ENCODE measurements around the gene UBE2F.

The UBE2F gene

DNA sequence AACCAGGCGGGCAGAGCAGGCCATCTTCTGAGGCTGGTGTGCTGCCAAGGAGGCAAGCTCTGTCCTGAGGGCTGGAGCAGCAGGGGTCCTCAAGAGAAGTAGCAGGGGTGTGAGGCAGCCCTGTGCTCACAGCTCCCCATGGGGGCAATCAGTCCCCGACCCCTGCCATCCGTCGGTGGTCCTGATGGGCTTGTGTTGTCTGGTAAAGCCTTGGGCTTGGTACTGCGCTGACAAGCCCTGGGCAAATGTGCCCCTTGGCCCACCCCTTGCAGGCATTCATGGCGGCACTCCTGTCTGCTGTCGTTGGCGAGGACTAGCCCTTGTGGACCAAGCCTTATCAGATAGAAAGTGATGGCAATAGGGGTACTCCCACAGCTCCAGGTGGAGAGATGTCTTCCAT, 71.4 kb downstream of the UBE2F start:
- H3K4me3 ChIP-seq (ENCODE audit: low read depth, low read length), result no peak overlapping the region
- no peak for TF ChIP-seq CTCF (IDR thresholded peaks at IDR 0.05; ENCODE audit: low read depth, low read length, missing control alignments)
- in situ Hi-C loops (cut with HindIII; ENCODE audit: low sequenced_read_pairs), result no loop called here
- no peak for DNase-seq (ENCODE audit: low read depth)

- no peak for DNase-seq (ENCODE audit: low read depth)
- in situ Hi-C loops (cut with HindIII; ENCODE audit: low sequenced_read_pairs), result no loop called here
- no peak overlapping the region for H3K4me3 ChIP-seq (ENCODE audit: low read depth, low read length)
- no peak for TF ChIP-seq CTCF (IDR thresholded peaks at IDR 0.05; ENCODE audit: low read depth, low read length, missing control alignments)
Observed at GRCh38 chr2:238039151-238039550, 72.3 kb downstream of the UBE2F start.

- in situ Hi-C loops (cut with HindIII; ENCODE audit: low sequenced_read_pairs), result no loop called here
- TF ChIP-seq CTCF (IDR thresholded peaks at IDR 0.05; ENCODE audit: low read depth, low read length, missing control alignments), result no peak
- DNase-seq (ENCODE audit: low read depth), result no peak
- no peak overlapping the region for H3K4me3 ChIP-seq (ENCODE audit: low read depth, low read length)
Observed at GRCh38 chr2:238039985-238040384, 73.2 kb downstream of the UBE2F start.

GRCh38 chr2:238040918-238041317, 74.1 kb downstream of the UBE2F start:
- DNase-seq (ENCODE audit: low read depth), result no peak
- in situ Hi-C loops (cut with HindIII; ENCODE audit: low sequenced_read_pairs), result no loop called here
- TF ChIP-seq CTCF (IDR thresholded peaks at IDR 0.05; ENCODE audit: low read depth, low read length, missing control alignments), result no peak

DNA sequence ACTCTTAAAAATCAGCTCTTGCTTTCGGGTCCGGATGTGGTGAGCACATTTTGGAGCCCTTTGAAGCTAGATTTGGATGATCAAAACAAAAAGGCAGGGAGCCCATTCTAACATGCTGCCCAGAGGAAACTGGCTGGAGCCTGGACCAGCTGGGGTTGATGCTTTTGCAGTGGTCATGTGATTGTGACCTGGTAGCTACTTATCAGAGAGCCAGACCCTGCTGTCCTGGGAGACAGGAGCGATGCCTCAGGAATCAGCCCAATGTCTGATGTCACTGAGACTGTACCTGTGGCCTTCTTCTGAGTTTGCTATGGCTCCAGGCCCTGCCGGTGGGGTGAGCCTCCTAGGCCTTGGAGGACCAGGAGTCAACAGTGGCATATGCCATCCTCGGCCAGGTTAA, 75.3 kb downstream of the UBE2F start:
- TF ChIP-seq CTCF (IDR thresholded peaks at IDR 0.05; ENCODE audit: low read depth, low read length, missing control alignments), result no peak
- in situ Hi-C loops (cut with HindIII; ENCODE audit: low sequenced_read_pairs), result no loop called here
- DNase-seq (ENCODE audit: low read depth), result no peak
- H3K4me3 ChIP-seq (ENCODE audit: low read depth, low read length), result no peak overlapping the region

More at GRCh38 chr2:238040918-238041317, 74.1 kb downstream of the UBE2F start:
- H3K4me3 ChIP-seq (ENCODE audit: low read depth, low read length), result no peak overlapping the region

DNA sequence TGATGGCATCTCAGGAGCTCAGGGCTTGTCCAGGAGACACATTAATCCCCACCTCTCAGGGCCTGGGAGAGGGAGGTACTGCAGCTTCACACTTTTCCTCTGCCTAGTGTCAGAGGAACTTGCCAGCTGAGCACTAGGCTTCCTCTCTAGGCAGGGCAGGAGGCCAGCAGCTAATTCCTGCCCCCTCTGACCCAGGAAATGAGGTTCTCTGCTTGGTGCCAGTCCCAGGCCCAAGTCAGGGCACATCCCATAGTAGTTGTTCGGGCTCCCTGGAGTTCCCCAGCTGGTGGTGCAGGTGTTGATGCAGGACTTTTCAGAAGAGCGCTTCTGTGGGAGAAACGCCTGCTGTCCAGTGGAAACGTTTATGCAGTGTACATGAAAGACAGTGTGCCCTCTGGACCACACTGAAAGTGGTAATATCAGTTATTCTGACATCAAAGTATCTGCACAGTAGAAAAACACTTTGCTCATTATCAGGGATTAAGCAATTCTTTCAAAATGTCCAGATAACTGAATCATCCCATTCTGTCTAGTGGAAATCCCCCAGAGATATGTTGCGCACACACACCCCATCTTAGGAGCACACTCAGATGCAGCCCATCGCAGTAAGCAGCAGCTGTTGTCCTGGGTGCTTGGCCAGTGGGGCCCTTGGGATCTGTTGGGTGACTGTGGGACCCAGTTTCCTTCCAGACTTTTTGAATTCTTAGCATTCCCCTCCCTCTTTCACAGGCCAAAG, 76.2 kb downstream of the UBE2F start:
- no peak for TF ChIP-seq CTCF (IDR thresholded peaks at IDR 0.05; ENCODE audit: low read depth, low read length, missing control alignments)
- in situ Hi-C loops (cut with HindIII; ENCODE audit: low sequenced_read_pairs), result no loop called here
- H3K4me3 ChIP-seq (ENCODE audit: low read depth, low read length), result no peak overlapping the region
- DNase-seq (ENCODE audit: low read depth), result no peak

All from astrocyte of the cerebellum (primary cell).